ENCODE measurements around the gene MAPK4. TPM values are rescaled to one million over a fixed set of nuclear protein-coding genes. Genes with fewer than 3 reads are reported as not detected.

The MAPK4 gene
- total and polyA plus RNA-seq, 10 of the 15 experiments (the other 5 are each of a cell fraction or from before 2014, with no cell fraction given), result 0.03 to 0.11 (median 0.06) TPM; not detected in 4

DNA sequence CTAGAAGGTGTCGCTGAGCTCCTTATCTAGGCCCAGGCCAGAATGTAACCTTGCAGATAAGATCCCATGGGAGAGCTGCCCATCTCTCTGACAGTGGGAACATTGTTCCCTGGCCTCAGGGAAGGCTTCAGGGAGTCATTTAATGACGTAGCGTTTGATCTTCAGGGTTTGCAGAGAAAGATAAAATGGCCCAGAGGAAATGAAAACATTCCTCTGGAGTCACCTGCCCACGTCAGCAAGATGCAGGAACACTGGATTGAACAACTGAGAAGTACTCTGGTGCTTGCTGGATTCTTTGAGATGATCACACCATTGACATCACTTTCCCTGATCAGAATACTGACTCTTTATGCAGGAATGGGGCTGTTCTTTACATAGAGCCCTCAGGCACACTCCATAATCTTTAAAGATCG is 51.6 kb downstream of the MAPK4 start:
- 29% methylated on average over 5 of the region's 5 CpGs for WGBS (ENCODE audit: insufficient coverage, insufficient replicate concordance, low lambda C conversion rate, missing lambda C conversion rate)
- no peak overlapping the region for H2AFZ ChIP-seq (ENCODE audit: control insufficient read depth, low read depth, low read length)
- POLR2A ChIA-PET, result no interaction called here

More for the DNA sequence above, 51.6 kb downstream of the MAPK4 start:
- in situ Hi-C loops (cut with MboI), result no loop called here
- ChIA-PET RAD21 (ENCODE audit: unreplicated experiment) (no interaction called here), CTCF (no interaction called here), SMC1A (ENCODE audit: uncharacterized antibody, unreplicated experiment) (interaction anchor here (1.1 to 1.2 kb wide), 2 partner anchors 13 to 18 kb away, joined by 3 read pairs; no protein-coding TSS in a partner anchor)
- Histone ChIP-seq H3K79me2 (ENCODE audit: control insufficient read depth, insufficient read depth, low read length) (no peaks in the 10 kb centered on the region), H3K36me3 (ENCODE audit: control insufficient read depth in 2 of 2, insufficient read depth in 2 of 2, low read length in 1 of 2) (no peaks in the 10 kb centered on the region), H3K27ac (ENCODE audit: control insufficient read depth, insufficient read depth) (no peak overlapping the region), H3K4me1 (ENCODE audit: control insufficient read depth, insufficient read depth, low read length) (no peaks in the 10 kb centered on the region), H3K4me2 (ENCODE audit: control insufficient read depth, insufficient read depth) (no peak overlapping the region), H3K4me3 (no peak overlapping the region), H3K9ac (ENCODE audit: control insufficient read depth, insufficient read depth, low read length) (no peak overlapping the region), H3K27me3 (replicated peaks in 1 of 2; ENCODE audit: control insufficient read depth in 2 of 2, insufficient read depth in 2 of 2, low read length in 1 of 2) (no peaks in the 10 kb centered on the region; a peak in 1 of 4 replicates), H4K20me1 (ENCODE audit: control insufficient read depth, insufficient read depth) (no peaks in the 10 kb centered on the region), H3K9me3 (replicated peaks; ENCODE audit: control insufficient read depth, insufficient read depth, low read length) (no peaks in the 10 kb centered on the region; the same call in 2 of the 3 replicates)
- TF ChIP-seq, protein P1, sequence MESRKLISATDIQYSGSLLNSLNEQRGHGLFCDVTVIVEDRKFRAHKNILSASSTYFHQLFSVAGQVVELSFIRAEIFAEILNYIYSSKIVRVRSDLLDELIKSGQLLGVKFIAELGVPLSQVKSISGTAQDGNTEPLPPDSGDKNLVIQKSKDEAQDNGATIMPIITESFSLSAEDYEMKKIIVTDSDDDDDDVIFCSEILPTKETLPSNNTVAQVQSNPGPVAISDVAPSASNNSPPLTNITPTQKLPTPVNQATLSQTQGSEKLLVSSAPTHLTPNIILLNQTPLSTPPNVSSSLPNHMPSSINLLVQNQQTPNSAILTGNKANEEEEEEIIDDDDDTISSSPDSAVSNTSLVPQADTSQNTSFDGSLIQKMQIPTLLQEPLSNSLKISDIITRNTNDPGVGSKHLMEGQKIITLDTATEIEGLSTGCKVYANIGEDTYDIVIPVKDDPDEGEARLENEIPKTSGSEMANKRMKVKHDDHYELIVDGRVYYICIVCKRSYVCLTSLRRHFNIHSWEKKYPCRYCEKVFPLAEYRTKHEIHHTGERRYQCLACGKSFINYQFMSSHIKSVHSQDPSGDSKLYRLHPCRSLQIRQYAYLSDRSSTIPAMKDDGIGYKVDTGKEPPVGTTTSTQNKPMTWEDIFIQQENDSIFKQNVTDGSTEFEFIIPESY (IDR thresholded peaks at IDR 0.05), result no peak
- TF ChIP-seq, protein P2, sequence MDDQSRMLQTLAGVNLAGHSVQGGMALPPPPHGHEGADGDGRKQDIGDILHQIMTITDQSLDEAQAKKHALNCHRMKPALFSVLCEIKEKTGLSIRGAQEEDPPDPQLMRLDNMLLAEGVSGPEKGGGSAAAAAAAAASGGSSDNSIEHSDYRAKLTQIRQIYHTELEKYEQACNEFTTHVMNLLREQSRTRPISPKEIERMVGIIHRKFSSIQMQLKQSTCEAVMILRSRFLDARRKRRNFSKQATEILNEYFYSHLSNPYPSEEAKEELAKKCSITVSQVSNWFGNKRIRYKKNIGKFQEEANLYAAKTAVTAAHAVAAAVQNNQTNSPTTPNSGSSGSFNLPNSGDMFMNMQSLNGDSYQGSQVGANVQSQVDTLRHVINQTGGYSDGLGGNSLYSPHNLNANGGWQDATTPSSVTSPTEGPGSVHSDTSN (IDR thresholded peaks at IDR 0.05; ENCODE audit: insufficient replicate concordance, low read depth, low read length), result no peak
- no peak for TF ChIP-seq ZZZ3 (IDR thresholded peaks at IDR 0.05; ENCODE audit: control insufficient read depth, insufficient read length, low read depth)
- no peak for TF ChIP-seq SPI1 (IDR thresholded peaks at IDR 0.05; ENCODE audit: borderline replicate concordance, insufficient read depth, low read depth, low read length)
- TF ChIP-seq NR2C2 (IDR thresholded peaks at IDR 0.05; ENCODE audit: borderline replicate concordance, control insufficient read depth, insufficient read length, low read depth), result no peak
- TF ChIP-seq HDAC2 (IDR thresholded peaks at IDR 0.05), result no peak
- no peak for DNase-seq (ENCODE audit: low read depth, low spot score)
- ATAC-seq, result no peak
- intact Hi-C loops (cut with micrococcal nuclease; ENCODE audit: unreplicated experiment), result no loop called here
- no peak for FAIRE-seq
- BruUV-seq (replicated peaks), result no TSS peak

All from GM12878 (cell line).